Trophoblast cell (in vitro differentiated cells and primary cell): ENCODE data around the gene PRSS21.
A peak's percentile ranks its signal among the peaks of the same experiment; 100 is the strongest.

Source experiments
- DNase-seq, 2 donors: peaks; one replicate each; pipeline ENCODE4 v3.0.0-alpha.2; 2016
- H2AFZ ChIP-seq: 2 replicates; pipeline ENCODE4 v1.6.1; 2013; ENCODE audit warnings: low read length, moderate library complexity, mild to moderate bottlenecking; ENCODE audit not compliant: insufficient read depth, poor library complexity
- H2AK5ac ChIP-seq: 2 replicates; pipeline ENCODE4 v1.6.1; 2013; ENCODE audit warnings: mild to moderate bottlenecking, low read length
- H2BK120ac ChIP-seq: 2 replicates; pipeline ENCODE4 v1.6.1; 2013; ENCODE audit warnings: low read length, mild to moderate bottlenecking, moderate library complexity; ENCODE audit not compliant: insufficient read depth, poor library complexity
- H2BK12ac ChIP-seq: 2 replicates; pipeline ENCODE4 v1.6.1; 2013; ENCODE audit warnings: mild to moderate bottlenecking, low read length, moderate library complexity
- H2BK5ac ChIP-seq: 2 replicates; pipeline ENCODE4 v1.6.1; 2013; ENCODE audit warnings: low read length, low read depth, moderate library complexity, mild to moderate bottlenecking; ENCODE audit not compliant: poor library complexity
- H3K14ac ChIP-seq: 2 replicates; pipeline ENCODE4 v1.6.1; 2013; ENCODE audit warnings: mild to moderate bottlenecking, low read length
- H3K18ac ChIP-seq: 2 replicates; pipeline ENCODE4 v1.6.1; 2013; ENCODE audit warnings: mild to moderate bottlenecking, low read length
- H3K23ac ChIP-seq: 2 replicates; pipeline ENCODE4 v1.6.1; 2013; ENCODE audit warnings: low read length
- H3K27ac ChIP-seq: 2 replicates; pipeline ENCODE4 v1.5.1; 2013; ENCODE audit warnings: low read depth, mild to moderate bottlenecking, inconsistent platforms, low read length, moderate library complexity
- H3K27me3 ChIP-seq: 2 replicates; pipeline ENCODE4 v1.6.1; 2013; ENCODE audit warnings: inconsistent platforms, mild to moderate bottlenecking, low read length, moderate library complexity; ENCODE audit not compliant: insufficient read depth
- H3K36me3 ChIP-seq, 2 experiments: 1 replicate in 1 of 2; 2 replicates in 1 of 2; pipeline ENCODE4 v1.6.1; 2013; ENCODE audit warnings: low read length in 2 of 2, mild to moderate bottlenecking in 2 of 2, moderate library complexity in 1 of 2; ENCODE audit not compliant: insufficient read depth in 2 of 2, control insufficient read depth in 1 of 2
- H3K4ac ChIP-seq: 2 replicates; pipeline ENCODE4 v1.6.1; 2013; ENCODE audit warnings: low read depth, mild to moderate bottlenecking, low read length, moderate library complexity
- H3K4me1 ChIP-seq, 2 experiments: 1 replicate in 1 of 2; 2 replicates in 1 of 2; pipeline ENCODE4 v1.6.1; 2013; ENCODE audit warnings: low read length in 2 of 2, mild to moderate bottlenecking in 2 of 2, moderate library complexity in 1 of 2; ENCODE audit not compliant: insufficient read depth in 2 of 2, control insufficient read depth in 1 of 2
- H3K4me2 ChIP-seq: 2 replicates; pipeline ENCODE4 v1.6.1; 2013; ENCODE audit warnings: inconsistent platforms, mild to moderate bottlenecking, low read length, moderate library complexity
- H3K4me3 ChIP-seq: 2 replicates; pipeline ENCODE4 v1.5.1; 2013; ENCODE audit warnings: mild to moderate bottlenecking, low read depth, low read length, inconsistent platforms
- H3K79me1 ChIP-seq: one replicate; pipeline ENCODE4 v1.6.1; 2013; ENCODE audit warnings: low read length
- H3K79me2 ChIP-seq: 2 replicates; pipeline ENCODE4 v1.6.1; 2013; ENCODE audit warnings: low read length, mild to moderate bottlenecking; ENCODE audit not compliant: control insufficient read depth, insufficient read depth, poor library complexity
- H3K9ac ChIP-seq: 2 replicates; pipeline ENCODE4 v1.6.1; 2013; ENCODE audit warnings: mild to moderate bottlenecking, low read length
- H3K9me3 ChIP-seq: 2 replicates; pipeline ENCODE4 v1.6.1; 2013; ENCODE audit warnings: low read depth, mild to moderate bottlenecking, control low read depth, inconsistent platforms, low read length; ENCODE audit not compliant: insufficient read depth
- H4K12ac ChIP-seq: 2 replicates; pipeline ENCODE4 v1.6.1; 2013; ENCODE audit warnings: low read depth, mild to moderate bottlenecking, low read length, moderate library complexity
- H4K8ac ChIP-seq: 2 replicates; pipeline ENCODE4 v1.6.1; 2013; ENCODE audit warnings: low read depth, mild to moderate bottlenecking, low read length, moderate library complexity
- H4K91ac ChIP-seq: one replicate; pipeline ENCODE4 v1.6.1; 2013; ENCODE audit warnings: low read depth, mild to moderate bottlenecking, low read length, moderate library complexity
- WGBS: extraction: QIAGEN DNeasy Blood & Tissue Kit; methylation state at CpG from one replicate; pipeline ENCODE4 v1.1.7; 2013; ENCODE audit warnings: missing lambda C conversion rate; ENCODE audit not compliant: insufficient read length, insufficient coverage; ENCODE audit errors: extremely low coverage; 5-methylcytosine and 5-hydroxymethylcytosine counted together

The PRSS21 gene

DNA sequence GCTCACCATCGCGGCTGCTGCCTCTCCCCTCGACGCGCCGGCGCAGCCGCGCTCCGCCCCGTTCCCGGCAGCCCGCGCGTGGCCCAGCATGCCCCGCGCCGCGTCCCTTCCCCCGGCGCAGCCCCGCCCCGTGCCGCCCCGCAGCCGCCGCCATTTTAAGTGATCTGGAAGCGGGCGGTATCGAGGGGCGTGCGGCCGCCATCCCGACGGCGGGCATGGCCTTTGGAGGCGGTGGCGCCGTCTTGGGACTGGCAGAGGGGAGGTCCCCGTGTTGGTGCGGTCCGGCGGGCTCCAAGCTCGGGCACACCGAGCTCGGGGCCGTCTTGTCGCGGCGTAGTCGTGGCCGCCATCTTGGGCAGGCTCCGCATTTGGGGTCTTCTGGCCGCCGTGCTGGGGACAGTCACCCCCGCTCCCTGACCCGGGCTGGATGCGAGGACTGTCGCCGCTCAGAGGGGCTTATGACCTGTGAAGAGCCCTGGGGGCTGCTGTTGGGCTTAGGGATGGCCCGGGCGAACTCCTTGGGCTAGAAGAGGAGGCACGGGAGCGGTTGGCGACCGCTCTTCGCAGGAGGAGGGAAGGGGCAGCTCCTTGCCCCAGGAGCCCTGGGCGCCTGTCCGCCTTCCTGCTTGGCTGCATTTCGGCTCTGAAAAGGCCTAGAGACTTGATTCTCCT lies 39.7 kb upstream of the PRSS21 start, which contains the start of gene ELOB:
Gene ELOB, minus strand, starts transcription at position 50 of the 672 bp plus-strand sequence. Its CDS starts 41 bp downstream, at position 9.
- Histone ChIP-seq H4K91ac (peak within 1 kb of the TSS; percentile 99), H2BK120ac (peak within 1 kb of the TSS; percentile 92), H2AK5ac (peak within 1 kb of the TSS; percentile 96), H3K79me1 (peaks cover 12% of the 10 kb centered on the region), H3K4me3 (peak within 1 kb of the TSS; percentile 94), H3K4me2 (peak within 1 kb of the TSS; percentile 82), H3K27me3 (no peaks in the 10 kb centered on the region), H3K27ac (peak within 1 kb of the TSS; percentile 87), H2BK5ac (peak within 1 kb of the TSS; percentile 92), H3K4me1 (peaks cover 0 to 17% of the 10 kb centered on the region in 2 experiments), H3K9ac (peak within 1 kb of the TSS; percentile 100), H3K9me3 (peaks cover 2% of the 10 kb centered on the region), H3K23ac (no peak within 1 kb of the TSS), H3K36me3 (peaks cover 24 to 27% of the 10 kb centered on the region in 2 experiments), H4K12ac (peak within 1 kb of the TSS; percentile 96), H4K8ac (peak within 1 kb of the TSS; percentile 96), H2BK12ac (no peak within 1 kb of the TSS), H3K18ac (peak within 1 kb of the TSS; percentile 96), H2AFZ (peak within 1 kb of the TSS; percentile 96), H3K14ac (peak within 1 kb of the TSS; percentile 96), H3K79me2 (peaks cover 14% of the 10 kb centered on the region), H3K4ac (peak within 1 kb of the TSS; percentile 94)
- peak; percentile 88 for DNase-seq
- no CpG with 5 or more reads among the region's 70 CpGs for WGBS

DNA sequence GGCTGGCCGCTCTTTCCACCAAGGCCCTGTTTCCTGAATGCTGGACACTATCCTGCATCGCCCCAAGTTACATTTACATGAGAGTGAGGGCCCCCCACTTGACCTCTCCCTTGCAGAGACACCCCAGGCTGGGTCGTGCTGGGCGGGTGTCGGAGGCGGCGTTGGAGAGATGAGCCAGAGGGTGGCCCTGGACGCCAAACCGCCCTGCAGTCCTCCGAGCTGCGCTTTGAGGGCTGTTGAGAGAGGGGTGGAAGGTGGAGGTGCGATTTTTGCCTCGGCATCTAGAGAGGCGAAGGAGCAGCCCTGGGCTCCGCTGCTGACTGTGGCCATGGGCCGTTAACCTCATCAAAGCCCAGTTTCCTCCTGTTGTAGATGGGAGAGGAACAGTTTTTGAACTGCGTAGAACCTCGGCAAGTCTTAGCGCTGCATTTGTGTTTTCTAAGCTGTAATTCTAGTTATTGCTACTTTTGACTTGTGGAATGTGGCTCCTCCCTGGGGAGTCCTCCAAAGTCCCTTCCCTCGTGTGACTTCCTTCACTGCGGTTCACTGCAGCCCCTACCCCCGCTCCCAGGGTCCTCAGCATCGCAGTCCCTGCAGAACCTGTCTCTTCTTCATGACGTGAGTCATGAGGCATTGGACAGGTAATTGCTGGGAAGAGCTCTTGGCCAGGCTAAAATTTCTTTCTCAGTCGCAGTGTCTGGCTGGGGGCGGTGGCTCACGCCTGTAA lies 39.0 kb upstream of the PRSS21 start:
- Histone ChIP-seq H2BK120ac (peak overlapping the region; percentile 92), H3K27ac (peak overlapping the region; percentile 87), H2BK12ac (no peak overlapping the region), H2AFZ (peak overlapping the region; percentile 96), H3K36me3 (peaks cover 19 to 21% of the 10 kb centered on the region in 2 experiments), H3K23ac (no peak overlapping the region), H3K79me2 (peaks cover 14% of the 10 kb centered on the region), H3K4me1 (peaks cover 0 to 17% of the 10 kb centered on the region in 2 experiments), H3K18ac (peak overlapping the region; percentile 96), H2AK5ac (peak overlapping the region; percentile 96), H3K9ac (peak overlapping the region; percentile 100), H4K12ac (peak overlapping the region; percentile 96), H3K4me2 (peak overlapping the region; percentile 82), H4K8ac (peak overlapping the region; percentile 96), H2BK5ac (peak overlapping the region; percentile 92), H3K4me3 (peak overlapping the region; percentile 92), H3K9me3 (no peaks in the 10 kb centered on the region), H3K27me3 (no peaks in the 10 kb centered on the region), H3K79me1 (peaks cover 12% of the 10 kb centered on the region), H4K91ac (peak overlapping the region; percentile 99), H3K14ac (peak overlapping the region; percentile 96), H3K4ac (peak overlapping the region; percentile 94)
- peak; percentile 53 to 63 for DNase-seq
- no CpG with 5 or more reads among the region's 27 CpGs for WGBS

DNA sequence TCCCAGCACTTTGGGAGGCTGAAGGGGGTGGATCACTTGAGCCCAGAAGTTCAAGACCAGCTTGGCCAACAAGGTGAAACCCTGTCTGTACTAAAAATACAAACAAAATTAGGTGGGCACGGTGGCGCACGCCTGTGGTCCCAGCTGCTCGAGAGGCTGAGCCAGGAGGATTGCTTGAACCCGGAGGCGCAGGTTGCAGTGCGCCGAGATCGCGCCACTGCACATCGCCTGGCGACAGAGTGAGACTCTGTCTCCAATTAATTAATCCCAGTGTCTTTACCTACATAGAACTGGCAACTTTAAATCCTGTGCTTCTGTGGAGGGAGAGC lies 38.4 kb upstream of the PRSS21 start:
- Histone ChIP-seq H3K4ac (no peak overlapping the region), H2BK120ac (no peak overlapping the region), H2AFZ (no peak overlapping the region), H2AK5ac (no peak overlapping the region), H3K27me3 (no peaks in the 10 kb centered on the region), H4K12ac (no peak overlapping the region), H3K79me1 (peaks cover 12% of the 10 kb centered on the region), H3K18ac (no peak overlapping the region), H3K4me2 (peak overlapping the region; percentile 82), H3K4me3 (no peak overlapping the region), H2BK5ac (no peak overlapping the region), H3K14ac (no peak overlapping the region), H2BK12ac (no peak overlapping the region), H3K23ac (no peak overlapping the region), H3K9ac (no peak overlapping the region), H4K8ac (no peak overlapping the region), H3K79me2 (peaks cover 14% of the 10 kb centered on the region), H3K36me3 (peaks cover 14 to 16% of the 10 kb centered on the region in 2 experiments), H3K4me1 (peaks cover 0 to 17% of the 10 kb centered on the region in 2 experiments), H3K27ac (peak overlapping the region; percentile 24), H3K9me3 (no peaks in the 10 kb centered on the region), H4K91ac (no peak overlapping the region)
- no CpG with 5 or more reads among the region's 12 CpGs for WGBS
- no peak for DNase-seq

GRCh38 chr16:2779151-2779920 lies 37.7 kb upstream of the PRSS21 start:
- H4K8ac ChIP-seq, result no peak overlapping the region
- no peak overlapping the region for H3K14ac ChIP-seq
- H2BK12ac ChIP-seq, result no peak overlapping the region
- H4K12ac ChIP-seq, result no peak overlapping the region
- peaks cover 0 to 17% of the 10 kb centered on the region in 2 experiments for H3K4me1 ChIP-seq
- no peak overlapping the region for H3K9ac ChIP-seq
- H3K18ac ChIP-seq, result no peak overlapping the region
- H3K27me3 ChIP-seq, result no peaks in the 10 kb centered on the region
- DNase-seq, result no peak
- H2AK5ac ChIP-seq, result no peak overlapping the region
- H3K4me2 ChIP-seq, result no peak overlapping the region
- no peaks in the 10 kb centered on the region for H3K9me3 ChIP-seq
- H2AFZ ChIP-seq, result no peak overlapping the region
- no peak overlapping the region for H2BK120ac ChIP-seq
- peaks cover 12% of the 10 kb centered on the region for H3K79me1 ChIP-seq
- no peak overlapping the region for H3K23ac ChIP-seq
- H3K27ac ChIP-seq, result no peak overlapping the region
- WGBS, result no CpG with 5 or more reads among the region's 23 CpGs
- no peak overlapping the region for H4K91ac ChIP-seq
- peaks cover 8 to 10% of the 10 kb centered on the region in 2 experiments for H3K36me3 ChIP-seq
- no peak overlapping the region for H2BK5ac ChIP-seq
- H3K79me2 ChIP-seq, result peaks cover 14% of the 10 kb centered on the region
- H3K4ac ChIP-seq, result no peak overlapping the region
- no peak overlapping the region for H3K4me3 ChIP-seq
